Frontal cortex (tissue), 4 donors: ENCODE data around the gene PAPPA. TPM values are rescaled to one million over a fixed set of nuclear protein-coding genes. Genes with fewer than 3 reads are reported as not detected.

Source experiments
- DNase-seq, 2 donors: peaks; one replicate each; pipeline ENCODE4 v3.0.0; 2012; ENCODE audit warnings: low spot score in 2 of 2
- FAIRE-seq: peaks from 2 replicates; lab custom pipeline; 2012; peaks lifted over from hg19 to GRCh38; lab: Jason Lieb, UNC
- total RNA-seq: library from RNA; depleted of rRNA; stranded (reverse); fragments of >200 nt; gene quantifications from one replicate; pipeline ENCODE4 v1.2.3, GENCODE V29; 2014
- donor health status: control.
- donor health status: control.
- donor health status: control.

The PAPPA gene
- total RNA-seq, 1 donor from 2014 or later: under 0.01 TPM

- DNase-seq (no peak), FAIRE-seq (no peak)
Measured at GRCh38 chr9:116269250-116269649, 115.7 kb downstream of the PAPPA start.

- no peak for DNase-seq
- no peak for FAIRE-seq
Measured at GRCh38 chr9:116270546-116270945, 117.0 kb downstream of the PAPPA start.

GRCh38 chr9:116271340-116271739 is 117.7 kb downstream of the PAPPA start:
- FAIRE-seq (no peak), DNase-seq (no peak)

GRCh38 chr9:116271991-116272390 is 118.4 kb downstream of the PAPPA start:
- DNase-seq (no peak), FAIRE-seq (no peak)

GRCh38 chr9:116274293-116274692 is 120.7 kb downstream of the PAPPA start:
- DNase-seq: no peak
- no peak for FAIRE-seq

GRCh38 chr9:116275418-116276195 is 122.0 kb downstream of the PAPPA start:
- DNase-seq (no peak), FAIRE-seq (no peak)

- DNase-seq (no peak), FAIRE-seq (no peak)
Measured at GRCh38 chr9:116276196-116276493, 122.6 kb downstream of the PAPPA start.

- DNase-seq (no peak), FAIRE-seq (no peak)
Measured at GRCh38 chr9:116276651-116277121, 123.1 kb downstream of the PAPPA start.

GRCh38 chr9:116278326-116278725 is 124.7 kb downstream of the PAPPA start:
- DNase-seq: no peak
- no peak for FAIRE-seq

GRCh38 chr9:116279230-116279629 is 125.6 kb downstream of the PAPPA start:
- DNase-seq: no peak
- no peak for FAIRE-seq

GRCh38 chr9:116280529-116280928 is 126.9 kb downstream of the PAPPA start:
- no peak for FAIRE-seq

GRCh38 chr9:116282597-116282996 is 129.0 kb downstream of the PAPPA start:
- DNase-seq: no peak
- FAIRE-seq: no peak

More at GRCh38 chr9:116280529-116280928, 126.9 kb downstream of the PAPPA start:
- DNase-seq: no peak

- no peak for DNase-seq
- no peak for FAIRE-seq
Measured at GRCh38 chr9:116284518-116284917, 130.9 kb downstream of the PAPPA start.

- DNase-seq: no peak
- FAIRE-seq: no peak
Measured at GRCh38 chr9:116285320-116285719, 131.7 kb downstream of the PAPPA start.

- DNase-seq: no peak
- no peak for FAIRE-seq
Measured at GRCh38 chr9:116286297-116286696, 132.7 kb downstream of the PAPPA start.

- no peak for FAIRE-seq
Measured at GRCh38 chr9:116287721-116288120, 134.1 kb downstream of the PAPPA start.

GRCh38 chr9:116288658-116289057 is 135.1 kb downstream of the PAPPA start:
- DNase-seq: no peak
- FAIRE-seq: no peak

More at GRCh38 chr9:116287721-116288120, 134.1 kb downstream of the PAPPA start:
- DNase-seq: no peak

GRCh38 chr9:116297346-116297745 is 143.8 kb downstream of the PAPPA start:
- no peak for FAIRE-seq

GRCh38 chr9:116298249-116298648 is 144.7 kb downstream of the PAPPA start:
- FAIRE-seq (no peak), DNase-seq (no peak)

More at GRCh38 chr9:116297346-116297745, 143.8 kb downstream of the PAPPA start:
- no peak for DNase-seq

- FAIRE-seq: no peak
Measured at GRCh38 chr9:116298878-116299391, 145.3 kb downstream of the PAPPA start.

GRCh38 chr9:116300360-116300870 is 146.8 kb downstream of the PAPPA start:
- FAIRE-seq: no peak

More at GRCh38 chr9:116298878-116299391, 145.3 kb downstream of the PAPPA start:
- DNase-seq: no peak

More at GRCh38 chr9:116300360-116300870, 146.8 kb downstream of the PAPPA start:
- no peak for DNase-seq
